SK-N-MC (cell line): ENCODE data around the gene CHGA.

ENCODE experiments used
- DNase-seq: peaks from one replicate; pipeline ENCODE4 v3.0.0-alpha.2; 2011; ENCODE audit warnings: low read depth, low spot score
- H3K27ac ChIP-seq: fragments of 200-600 bp; sonication (generic); 2 replicates; pipeline ENCODE4 v1.5.1; 2016; ENCODE audit warnings: mixed run types
- H3K36me3 ChIP-seq: fragments of 200-600 bp; sonication (generic); 2 replicates; pipeline ENCODE4 v1.6.1; 2017; ENCODE audit warnings: antibody characterized with exemption, low read length, mixed read lengths; ENCODE audit not compliant: insufficient read depth
- H3K4me3 ChIP-seq: fragments of 200-600 bp; sonication (generic); 2 replicates; pipeline ENCODE4 v1.5.1; 2016
- H3K9ac ChIP-seq: fragments of 200-600 bp; sonication (generic); 2 replicates; pipeline ENCODE4 v1.8.0; 2017; ENCODE audit warnings: mixed run types, mixed read lengths; ENCODE audit not compliant: insufficient read length
- H3K9me3 ChIP-seq: fragments of 200-600 bp; sonication (generic); 2 replicates; pipeline ENCODE4 v1.6.1; 2017; ENCODE audit warnings: low read depth, mild to moderate bottlenecking, antibody characterized with exemption, low read length, moderate library complexity, mixed read lengths
- EZH2 ChIP-seq: fragments of 200-600 bp; sonication (generic); IDR thresholded peaks from one replicate; pipeline ENCODE4 v1.6.1; 2017; ENCODE audit warnings: antibody characterized with exemption
- FOXP2 ChIP-seq: optimal IDR thresholded peaks from 2 replicates; pipeline ENCODE3; 2011; ENCODE audit warnings: mild to moderate bottlenecking, moderate library complexity; ENCODE audit not compliant: insufficient read depth; ENCODE audit errors: extremely low read length, control extremely low read depth
- POLR2AphosphoS5 ChIP-seq: IDR thresholded peaks from 2 replicates; pipeline ENCODE4 v1.6.1; 2012; ENCODE audit warnings: mild to moderate bottlenecking, low read depth, low read length, borderline replicate concordance

The CHGA gene

DNA sequence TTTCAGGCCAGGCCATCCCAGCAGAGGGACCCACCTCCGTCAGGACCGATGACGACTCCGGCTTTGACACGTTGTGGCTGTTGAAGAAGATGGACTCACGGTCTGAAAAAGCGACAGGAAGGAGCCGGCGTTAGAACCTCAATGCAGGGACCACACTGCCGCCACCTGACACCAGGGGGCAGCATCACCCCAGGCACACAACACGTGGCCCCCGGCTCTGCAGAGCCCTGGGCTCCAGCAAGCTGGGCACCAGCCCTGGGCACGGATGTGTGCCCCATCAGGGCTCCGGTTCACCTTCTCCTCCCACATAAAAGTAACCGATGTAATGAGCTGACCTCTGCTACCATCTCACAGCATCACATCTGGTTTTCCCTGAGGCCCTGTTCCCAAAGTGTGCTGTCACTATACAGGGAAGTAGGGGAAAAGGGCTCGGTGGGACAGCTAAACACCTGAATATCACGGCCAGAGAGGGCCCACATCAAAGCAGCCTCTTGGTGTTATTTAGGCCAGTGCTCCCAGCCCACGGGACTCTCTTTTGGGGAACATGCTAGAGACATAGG lies 29.0 kb downstream of the CHGA start:
- Histone ChIP-seq H3K27ac (no peak overlapping the region), H3K36me3 (peaks cover 9% of the 10 kb centered on the region; the same call in 1 of the 2 replicates)

DNA sequence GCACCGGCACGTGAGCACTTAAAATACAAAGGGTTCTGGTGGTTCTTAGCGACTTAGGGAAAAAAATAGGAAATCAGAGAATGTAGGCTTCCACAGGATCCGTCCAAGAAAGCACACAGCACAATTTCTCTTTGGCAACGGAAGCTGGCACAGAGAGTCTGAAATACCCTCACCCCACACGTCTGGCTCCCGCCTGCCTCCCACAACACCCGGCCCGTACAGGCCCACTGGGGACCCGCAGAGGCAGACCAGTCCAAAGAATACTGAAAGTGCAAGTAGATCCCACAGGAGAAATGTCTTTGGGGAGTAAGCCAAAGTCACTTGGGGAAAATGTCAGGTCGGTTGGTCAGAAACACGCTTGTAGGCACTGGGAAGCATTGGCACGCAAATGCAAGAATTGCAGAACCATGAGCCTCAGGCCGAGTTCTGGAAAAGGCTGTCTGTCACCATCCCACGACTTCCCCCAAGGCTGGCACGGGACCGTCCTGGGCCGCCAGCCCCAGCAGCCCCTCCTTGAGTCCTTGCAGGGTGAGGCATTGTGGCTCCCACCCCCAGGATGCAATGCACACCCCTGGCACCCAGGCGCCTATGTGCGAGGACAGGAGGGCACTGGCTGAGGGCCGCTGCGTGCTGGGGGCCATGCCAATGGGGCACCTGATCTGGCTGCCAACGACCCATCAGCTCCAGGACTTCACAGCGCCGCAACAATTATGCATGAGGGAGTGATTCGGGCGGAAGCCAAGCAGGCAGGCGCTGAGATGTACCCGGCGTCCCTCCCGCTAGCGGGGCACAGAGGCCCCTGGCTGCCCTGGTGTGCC lies 29.7 kb downstream of the CHGA start:
- Histone ChIP-seq H3K9ac (no peak overlapping the region), H3K36me3 (peaks cover 9% of the 10 kb centered on the region; the same call in 1 of the 2 replicates), H3K4me3 (no peak overlapping the region), H3K9me3 (no peaks in the 10 kb centered on the region), H3K27ac (no peak overlapping the region)
- TF ChIP-seq FOXP2 (no peak), POLR2AphosphoS5 (no peak), EZH2 (no peak)
- DNase-seq = no peak

More for the DNA sequence above, 29.0 kb downstream of the CHGA start:
- H3K9ac ChIP-seq = no peak overlapping the region
- H3K9me3 ChIP-seq = no peaks in the 10 kb centered on the region
- no peak overlapping the region for H3K4me3 ChIP-seq
- TF ChIP-seq FOXP2 (no peak), EZH2 (no peak), POLR2AphosphoS5 (no peak)
- DNase-seq = no peak

GRCh38 chr14:92953526-92953925 lies 30.6 kb downstream of the CHGA start:
- Histone ChIP-seq H3K27ac (no peak overlapping the region), H3K36me3 (peaks cover 15% of the 10 kb centered on the region; the same call in 1 of the 2 replicates), H3K9ac (no peak overlapping the region), H3K9me3 (no peaks in the 10 kb centered on the region), H3K4me3 (no peak overlapping the region)
- no peak for TF ChIP-seq POLR2AphosphoS5
- no peak for TF ChIP-seq FOXP2
- TF ChIP-seq EZH2 = no peak
- no peak for DNase-seq

DNA sequence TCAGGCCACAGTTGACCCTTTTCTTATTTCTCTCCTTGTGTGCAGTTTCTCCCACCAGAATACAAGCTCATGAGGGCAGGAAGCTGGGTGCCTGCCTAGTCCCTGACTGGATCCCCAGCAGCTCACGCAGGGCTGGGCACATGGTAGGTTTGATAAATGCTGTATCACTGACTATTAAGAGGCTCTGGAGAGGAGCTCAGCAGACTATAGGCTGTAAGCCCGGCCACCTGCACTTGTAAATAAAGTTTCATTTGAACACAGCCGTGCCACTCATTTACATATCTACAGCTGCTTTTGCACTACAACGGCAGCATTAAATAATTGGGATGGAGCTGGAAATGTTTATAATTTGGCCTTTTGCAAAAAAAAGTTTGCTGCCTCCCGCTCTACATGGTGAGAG lies 32.0 kb downstream of the CHGA start:
- peaks cover 17% of the 10 kb centered on the region; the same call in 1 of the 2 replicates for H3K36me3 ChIP-seq
- DNase-seq = no peak
- TF ChIP-seq FOXP2 = no peak
- TF ChIP-seq POLR2AphosphoS5 = no peak
- TF ChIP-seq EZH2 = no peak
- H3K9ac ChIP-seq = no peak overlapping the region
- H3K27ac ChIP-seq = no peak overlapping the region
- no peaks in the 10 kb centered on the region for H3K9me3 ChIP-seq
- H3K4me3 ChIP-seq = no peak overlapping the region

- DNase-seq = no peak
- H3K9ac ChIP-seq = no peak overlapping the region
- TF ChIP-seq FOXP2 (no peak), POLR2AphosphoS5 (no peak), EZH2 (no peak)
- no peak overlapping the region for H3K4me3 ChIP-seq
- peaks cover 17% of the 10 kb centered on the region; the same call in 1 of the 2 replicates for H3K36me3 ChIP-seq
- no peaks in the 10 kb centered on the region for H3K9me3 ChIP-seq
- H3K27ac ChIP-seq = no peak overlapping the region
These were observed 32.4 kb downstream of the CHGA start for GRCh38 chr14:92955381-92955780.

DNA sequence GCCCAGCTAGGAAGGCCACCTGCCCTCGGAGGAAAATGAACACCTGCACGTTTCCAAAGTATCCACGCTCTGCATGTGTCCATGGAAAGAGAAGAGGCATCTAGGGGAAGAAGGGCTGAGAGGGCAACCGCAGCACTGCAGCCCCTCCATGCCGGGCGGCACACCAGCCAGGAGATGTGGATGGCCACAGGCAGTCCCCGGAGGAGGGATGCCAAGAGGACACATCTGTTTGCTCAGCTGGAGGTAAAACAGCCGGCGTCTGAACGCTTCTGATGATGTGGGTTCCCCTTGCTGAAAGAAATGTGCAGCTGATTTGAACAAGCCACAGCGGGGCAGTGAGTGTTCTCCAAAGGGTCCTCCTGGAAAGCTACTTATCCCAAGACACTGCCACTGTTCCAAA lies 34.0 kb downstream of the CHGA start:
- no peak overlapping the region for H3K27ac ChIP-seq
- no peak overlapping the region for H3K4me3 ChIP-seq
- H3K9ac ChIP-seq = no peak overlapping the region
- TF ChIP-seq FOXP2 (no peak), POLR2AphosphoS5 (no peak), EZH2 (no peak)
- H3K9me3 ChIP-seq = no peaks in the 10 kb centered on the region
- DNase-seq = no peak
- H3K36me3 ChIP-seq = peaks cover 8% of the 10 kb centered on the region; the same call in 1 of the 2 replicates

GRCh38 chr14:92958373-92959188 lies 35.6 kb downstream of the CHGA start:
- Histone ChIP-seq H3K27ac (no peak overlapping the region), H3K9me3 (no peaks in the 10 kb centered on the region), H3K4me3 (no peak overlapping the region), H3K9ac (no peak overlapping the region), H3K36me3 (peaks cover 8% of the 10 kb centered on the region; the same call in 1 of the 2 replicates)
- DNase-seq = no peak
- TF ChIP-seq POLR2AphosphoS5 (no peak), FOXP2 (no peak), EZH2 (no peak)

DNA sequence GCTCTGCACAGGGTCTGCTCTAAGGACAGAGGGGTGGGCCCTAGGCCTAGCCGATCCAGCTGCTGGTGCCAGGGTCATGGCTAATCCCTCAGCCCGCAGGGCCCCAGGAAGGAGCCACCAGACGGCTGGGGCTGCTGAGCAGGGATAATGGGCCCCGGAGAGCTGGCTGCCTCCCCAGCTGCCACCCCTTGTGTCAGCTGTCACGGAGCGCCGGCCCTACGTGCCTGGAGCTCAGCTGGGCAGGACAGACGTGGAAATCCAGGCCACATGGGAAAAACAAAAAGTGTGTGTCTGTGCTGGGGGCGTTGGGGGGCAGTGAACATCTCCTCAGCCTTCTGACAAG lies 36.2 kb downstream of the CHGA start:
- H3K9ac ChIP-seq = no peak overlapping the region
- peaks cover 8% of the 10 kb centered on the region; the same call in 1 of the 2 replicates for H3K36me3 ChIP-seq
- H3K27ac ChIP-seq = no peak overlapping the region
- H3K9me3 ChIP-seq = no peaks in the 10 kb centered on the region
- no peak for TF ChIP-seq FOXP2
- no peak for TF ChIP-seq EZH2
- no peak for TF ChIP-seq POLR2AphosphoS5
- H3K4me3 ChIP-seq = no peak overlapping the region
- no peak for DNase-seq
